HCT116 (cell line): ENCODE results near the gene CBLC.

ENCODE experiments used
- JUND ChIP-seq: IDR thresholded peaks from 2 replicates; pipeline ENCODE4 v1.6.1; 2012
- POLR2AphosphoS5 ChIP-seq: IDR thresholded peaks from 2 replicates; pipeline ENCODE4 v1.6.1; 2011; ENCODE audit warnings: mild to moderate bottlenecking, low read depth, low read length, moderate library complexity

DNA sequence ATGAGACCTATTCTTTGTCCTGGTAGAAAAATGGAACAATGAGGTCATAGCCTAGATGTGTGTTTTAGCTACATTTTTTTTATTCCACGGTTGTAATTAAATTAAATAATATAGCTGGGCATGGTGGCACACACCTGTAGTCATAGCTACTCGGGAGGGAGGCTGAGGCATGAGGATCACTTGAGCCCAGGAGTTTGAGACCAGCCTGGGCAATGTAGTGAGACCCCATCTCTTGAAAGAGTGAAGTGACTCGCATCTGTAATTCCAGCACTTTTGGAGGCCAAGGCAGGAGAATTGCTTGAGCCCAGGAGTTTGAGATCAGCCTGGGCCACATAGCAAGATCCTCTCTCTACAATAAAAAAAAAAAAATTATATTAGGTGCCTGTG lies 11.7 kb upstream of the CBLC start:
- no peak for TF ChIP-seq POLR2AphosphoS5
- TF ChIP-seq JUND = no peak
